Mesendoderm (in vitro differentiated cells): ENCODE data around the gene PASK.

Experiments used
- DNase-seq: peaks from one replicate; pipeline ENCODE4 v3.0.0; 2013
- H2AK5ac ChIP-seq: 2 replicates; pipeline ENCODE4 v1.6.1; 2013; ENCODE audit warnings: low read length, inconsistent platforms
- H2BK120ac ChIP-seq: 2 replicates; pipeline ENCODE4 v1.6.1; 2013; ENCODE audit warnings: low read depth, mild to moderate bottlenecking, low read length, moderate library complexity, mixed read lengths
- H2BK15ac ChIP-seq: replicated peaks from 2 replicates; pipeline ENCODE4 v1.6.1; 2013; ENCODE audit warnings: low read depth, mild to moderate bottlenecking, moderate library complexity
- H2BK5ac ChIP-seq: 2 replicates; pipeline ENCODE4 v1.6.1; 2013; ENCODE audit warnings: low read length, inconsistent platforms
- H3K18ac ChIP-seq: 2 replicates; pipeline ENCODE4 v1.6.1; 2013; ENCODE audit warnings: mild to moderate bottlenecking, low read length, mixed read lengths
- H3K23ac ChIP-seq: one replicate; pipeline ENCODE4 v1.6.1; 2013; ENCODE audit warnings: low read length
- H3K27ac ChIP-seq: 2 replicates; pipeline ENCODE4 v1.5.1; 2013; ENCODE audit warnings: low read depth, mild to moderate bottlenecking, inconsistent platforms, low read length, moderate library complexity
- H3K27me3 ChIP-seq: 2 replicates; pipeline ENCODE4 v1.6.1; 2013; ENCODE audit warnings: low read length, control low read depth, mild to moderate bottlenecking, inconsistent platforms; ENCODE audit not compliant: insufficient read depth, poor library complexity
- H3K36me3 ChIP-seq: 2 replicates; pipeline ENCODE4 v1.6.1; 2013; ENCODE audit warnings: low read length, inconsistent platforms; ENCODE audit not compliant: control insufficient read depth, insufficient read depth
- H3K4ac ChIP-seq: one replicate; pipeline ENCODE4 v1.6.1; 2013; ENCODE audit warnings: low read depth, mild to moderate bottlenecking, low read length, moderate library complexity
- H3K4me1 ChIP-seq: 2 replicates; pipeline ENCODE4 v1.6.1; 2013; ENCODE audit warnings: low read depth, low read length, inconsistent platforms; ENCODE audit not compliant: control insufficient read depth
- H3K4me2 ChIP-seq: 2 replicates; pipeline ENCODE4 v1.6.1; 2013; ENCODE audit warnings: low read length
- H3K4me3 ChIP-seq: 2 replicates; pipeline ENCODE4 v1.5.1; 2013; ENCODE audit warnings: mild to moderate bottlenecking, low read length
- H3K56ac ChIP-seq: one replicate; pipeline ENCODE4 v1.6.1; 2013; ENCODE audit warnings: low read length
- H3K79me1 ChIP-seq: 2 replicates; pipeline ENCODE4 v1.6.1; 2013; ENCODE audit warnings: low read length, inconsistent platforms
- H3K79me2 ChIP-seq: 2 replicates; pipeline ENCODE4 v1.6.1; 2013; ENCODE audit warnings: mild to moderate bottlenecking, low read length; ENCODE audit not compliant: control insufficient read depth, insufficient read depth
- H3K9ac ChIP-seq: 2 replicates; pipeline ENCODE4 v1.6.1; 2013; ENCODE audit warnings: low read length, inconsistent platforms
- H4K5ac ChIP-seq: one replicate; pipeline ENCODE4 v1.6.1; 2013; ENCODE audit warnings: low read length
- H4K8ac ChIP-seq: one replicate; pipeline ENCODE4 v1.6.1; 2013; ENCODE audit warnings: low read depth, mild to moderate bottlenecking, control low read depth, low read length, moderate library complexity
- WGBS: extraction: QIAGEN DNeasy Blood & Tissue Kit; methylation state at CpG from one replicate; pipeline ENCODE4 v1.1.7; 2013; ENCODE audit warnings: low lambda C conversion rate, missing lambda C conversion rate; ENCODE audit not compliant: insufficient coverage; ENCODE audit errors: extremely low coverage; 5-methylcytosine and 5-hydroxymethylcytosine counted together

PASK gene

DNA sequence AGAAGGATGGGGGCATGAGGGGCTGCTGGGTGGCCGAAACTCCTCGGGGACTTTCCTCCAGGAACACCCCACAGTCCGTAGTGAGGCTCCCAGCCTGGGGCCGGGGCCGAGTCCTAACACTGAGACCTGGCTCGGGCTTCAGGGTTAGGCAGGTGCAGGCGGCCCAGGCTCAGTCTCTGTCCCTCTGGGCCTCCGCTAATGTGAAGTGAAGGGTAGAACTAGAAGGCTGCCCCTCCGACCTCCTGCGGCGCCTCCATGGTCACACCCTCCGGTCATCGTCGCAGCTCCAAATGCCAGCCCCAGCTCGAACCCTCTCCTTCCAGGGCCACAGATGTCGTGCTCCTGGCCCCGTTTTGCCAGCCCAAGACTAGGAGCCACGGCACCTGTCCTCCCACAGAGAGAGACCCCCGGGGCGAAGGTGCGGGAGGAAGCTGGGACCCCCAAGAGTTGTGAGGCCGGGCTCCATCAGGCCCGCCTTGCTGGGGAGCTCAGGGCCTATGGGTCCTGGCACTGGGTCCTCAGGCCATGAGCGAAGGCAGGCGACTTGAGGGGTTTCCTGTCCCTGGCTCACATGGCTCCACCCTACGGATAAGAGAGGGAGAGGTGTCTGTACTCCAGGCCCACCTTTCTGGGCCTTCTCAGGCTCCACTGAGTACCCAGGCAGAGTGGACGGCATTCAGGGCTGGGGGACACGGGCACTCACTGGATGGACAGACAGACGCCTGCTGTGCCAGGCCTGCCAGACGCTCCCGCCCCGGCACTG is 40.0 kb upstream of the PASK start:
- Histone ChIP-seq H3K56ac (no peak overlapping the region), H3K4ac (no peak overlapping the region), H4K8ac (no peak overlapping the region), H2BK15ac (no peak overlapping the region), H3K27ac (no peak overlapping the region), H3K4me2 (no peak overlapping the region), H3K79me2 (no peaks in the 10 kb centered on the region), H3K36me3 (no peaks in the 10 kb centered on the region), H3K4me1 (peaks cover 3% of the 10 kb centered on the region), H3K79me1 (no peaks in the 10 kb centered on the region), H3K27me3 (no peaks in the 10 kb centered on the region), H3K9ac (no peak overlapping the region), H2BK120ac (no peak overlapping the region), H3K18ac (no peak overlapping the region), H3K23ac (no peak overlapping the region), H3K4me3 (no peak overlapping the region), H2AK5ac (no peak overlapping the region), H4K5ac (no peak overlapping the region), H2BK5ac (no peak overlapping the region)
- no CpG with 5 or more reads among the region's 32 CpGs for WGBS
- DNase-seq, result no peak

DNA sequence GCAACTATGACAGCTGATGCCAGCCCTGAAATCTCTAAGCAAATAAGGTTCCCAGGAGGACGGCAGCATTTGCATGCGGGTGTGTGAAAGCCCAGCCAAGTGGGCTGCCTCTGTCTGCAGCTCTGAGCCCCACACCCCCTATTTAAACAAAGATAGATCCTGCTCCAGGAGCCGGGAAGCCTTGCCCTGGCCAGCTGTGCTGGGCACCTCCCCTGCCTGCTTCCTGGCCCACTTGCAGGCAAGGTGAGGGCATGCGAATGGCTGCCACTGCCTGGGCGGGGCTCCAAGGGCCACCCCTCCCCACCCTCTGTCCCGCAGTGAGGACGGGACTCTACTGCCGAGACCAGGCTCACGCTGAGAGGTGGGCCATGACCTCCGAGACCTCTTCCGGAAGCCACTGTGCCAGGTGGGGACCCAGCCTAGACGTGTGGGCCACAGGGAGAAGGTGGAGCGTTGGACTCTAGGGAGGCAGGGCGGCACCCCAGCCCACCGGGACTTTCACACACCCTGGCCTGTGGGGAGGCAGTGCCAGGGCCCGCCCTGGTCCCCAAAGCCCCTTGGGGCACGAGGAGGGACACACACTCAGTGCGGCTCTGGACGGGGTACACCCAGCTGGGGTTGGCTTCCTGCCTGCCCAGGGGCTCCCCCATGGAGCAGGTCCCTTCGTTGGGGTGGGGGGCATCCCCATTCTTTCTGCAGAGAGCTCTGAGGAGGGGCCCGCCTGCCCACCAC is 39.3 kb upstream of the PASK start, which contains the start of gene ANO7:
Gene ANO7 (plus strand): TSS at position 317 of the 732 bp plus-strand sequence. CDS start 1,387 bp downstream, outside the sequence.
- H3K4me3 ChIP-seq, result no peak within 1 kb of the TSS
- H3K56ac ChIP-seq, result peak within 1 kb of the TSS; percentile 50
- H3K9ac ChIP-seq, result no peak within 1 kb of the TSS
- no CpG with 5 or more reads among the region's 21 CpGs for WGBS
- H3K79me1 ChIP-seq, result no peaks in the 10 kb centered on the region
- H2BK5ac ChIP-seq, result no peak within 1 kb of the TSS
- DNase-seq, result no peak
- no peaks in the 10 kb centered on the region for H3K36me3 ChIP-seq
- no peaks in the 10 kb centered on the region for H3K79me2 ChIP-seq
- no peak within 1 kb of the TSS for H2AK5ac ChIP-seq
- H3K4ac ChIP-seq, result no peak within 1 kb of the TSS
- no peak within 1 kb of the TSS for H2BK120ac ChIP-seq
- H3K18ac ChIP-seq, result no peak within 1 kb of the TSS
- H3K4me2 ChIP-seq, result no peak within 1 kb of the TSS
- H4K5ac ChIP-seq, result no peak within 1 kb of the TSS
- H3K27ac ChIP-seq, result no peak within 1 kb of the TSS
- no peaks in the 10 kb centered on the region for H3K27me3 ChIP-seq
- no peak within 1 kb of the TSS for H4K8ac ChIP-seq
- peaks cover 3% of the 10 kb centered on the region for H3K4me1 ChIP-seq
- no peak within 1 kb of the TSS for H3K23ac ChIP-seq
- H2BK15ac ChIP-seq, result no peak within 1 kb of the TSS

DNA sequence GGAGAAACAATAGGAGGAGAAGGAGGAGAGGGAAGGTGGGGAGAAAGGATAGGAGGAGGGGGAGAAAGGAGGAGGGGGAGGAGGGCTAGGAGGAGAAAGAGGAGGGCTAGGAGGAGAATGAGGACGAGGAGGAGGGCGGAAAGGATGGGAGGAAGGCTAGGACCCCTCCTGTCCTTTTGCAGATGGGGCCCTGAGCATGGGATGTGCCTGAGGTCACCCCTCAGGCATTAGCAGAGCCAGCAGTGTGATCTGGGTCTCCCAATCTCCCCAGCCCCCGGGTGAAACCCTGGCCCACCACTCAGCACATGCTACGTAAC is 38.6 kb upstream of the PASK start:
- WGBS, result no CpG with 5 or more reads among the region's 4 CpGs
- Histone ChIP-seq H3K4me2 (no peak overlapping the region), H2BK120ac (no peak overlapping the region), H2AK5ac (no peak overlapping the region), H3K4me3 (no peak overlapping the region), H3K4me1 (peaks cover 3% of the 10 kb centered on the region), H3K56ac (no peak overlapping the region), H3K4ac (no peak overlapping the region), H3K27ac (no peak overlapping the region), H3K36me3 (no peaks in the 10 kb centered on the region), H3K79me2 (no peaks in the 10 kb centered on the region), H3K27me3 (no peaks in the 10 kb centered on the region), H3K18ac (no peak overlapping the region), H4K5ac (no peak overlapping the region), H3K79me1 (no peaks in the 10 kb centered on the region), H4K8ac (no peak overlapping the region), H2BK5ac (no peak overlapping the region), H2BK15ac (no peak overlapping the region), H3K23ac (no peak overlapping the region), H3K9ac (no peak overlapping the region)
- DNase-seq, result no peak

DNA sequence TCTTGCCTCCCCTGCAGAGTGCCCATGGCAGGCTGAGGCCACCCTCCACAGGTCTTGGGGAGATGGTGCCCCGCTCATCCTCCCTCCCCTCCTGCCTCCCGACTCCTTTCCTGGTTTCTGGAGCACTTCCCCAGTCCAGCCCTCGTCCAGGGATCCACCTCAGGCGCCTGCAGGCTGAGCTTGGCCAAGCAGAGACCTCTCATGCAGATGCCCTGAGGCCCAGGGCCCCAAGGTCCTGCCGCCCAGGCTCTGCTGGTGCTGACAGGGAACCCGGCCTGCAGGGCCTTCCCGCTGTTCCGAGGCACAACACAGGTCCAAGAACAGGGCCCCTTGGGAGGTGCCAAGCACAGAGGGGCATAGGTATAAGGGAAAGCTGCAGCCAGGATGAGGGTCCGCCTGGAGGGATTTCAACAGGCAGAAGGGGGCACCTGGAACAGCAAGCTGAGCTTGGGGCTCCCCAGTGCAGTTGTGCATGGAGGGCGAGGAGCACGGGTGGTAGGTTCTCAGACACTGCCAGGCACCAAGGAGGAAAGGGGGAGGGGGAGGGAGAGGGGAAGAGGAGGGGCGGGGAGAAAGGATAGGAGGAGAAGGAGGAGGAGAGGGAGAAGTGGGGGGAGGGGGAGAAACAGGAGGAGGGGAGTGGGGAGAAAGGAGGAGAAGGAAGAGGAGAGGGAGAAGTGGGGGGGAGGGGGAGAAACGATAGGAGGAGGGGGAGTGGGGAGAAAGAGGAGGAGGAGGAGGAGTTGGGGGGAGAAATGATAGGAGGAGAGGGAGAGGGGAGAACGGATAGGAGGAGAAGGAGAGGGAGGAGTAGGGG is 38.0 kb upstream of the PASK start:
- peak; percentile 34 for DNase-seq
- Histone ChIP-seq H3K4me3 (no peak overlapping the region), H2BK15ac (no peak overlapping the region), H3K27me3 (no peaks in the 10 kb centered on the region), H3K9ac (no peak overlapping the region), H2AK5ac (no peak overlapping the region), H3K23ac (no peak overlapping the region), H2BK5ac (no peak overlapping the region), H3K18ac (no peak overlapping the region), H3K4ac (no peak overlapping the region), H3K36me3 (no peaks in the 10 kb centered on the region), H3K4me1 (peaks cover 3% of the 10 kb centered on the region), H3K4me2 (no peak overlapping the region), H3K79me2 (no peaks in the 10 kb centered on the region), H3K79me1 (no peaks in the 10 kb centered on the region), H4K5ac (no peak overlapping the region), H4K8ac (no peak overlapping the region), H3K56ac (no peak overlapping the region), H2BK120ac (no peak overlapping the region), H3K27ac (no peak overlapping the region)
- 100% methylated on average over 2 of the region's 14 CpGs for WGBS

DNA sequence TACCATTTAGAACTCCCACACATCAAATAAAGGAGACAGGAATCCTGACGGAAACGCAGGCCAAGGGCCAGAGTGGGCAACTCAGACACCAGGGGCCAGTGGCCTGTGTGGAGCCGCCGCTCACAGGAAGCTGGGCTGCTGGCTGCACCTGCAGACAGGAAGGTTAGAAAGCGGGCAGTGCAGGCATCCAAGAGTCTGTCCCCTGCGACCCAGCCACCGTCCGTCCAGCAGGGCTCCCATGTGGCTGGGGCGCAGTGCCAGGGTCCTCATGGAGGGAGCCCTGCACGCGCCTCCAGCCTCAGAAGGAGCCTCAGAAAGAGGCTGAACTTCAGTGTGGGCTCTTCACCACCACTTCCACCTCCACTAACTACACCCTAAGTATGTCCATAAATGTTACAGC is 36.7 kb upstream of the PASK start:
- Histone ChIP-seq H2BK15ac (no peak overlapping the region), H3K36me3 (no peaks in the 10 kb centered on the region), H2BK120ac (no peak overlapping the region), H3K23ac (no peak overlapping the region), H3K27ac (no peak overlapping the region), H3K56ac (no peak overlapping the region), H4K8ac (no peak overlapping the region), H3K4me1 (peaks cover 3% of the 10 kb centered on the region), H2BK5ac (no peak overlapping the region), H3K27me3 (no peaks in the 10 kb centered on the region), H3K4me2 (no peak overlapping the region), H2AK5ac (no peak overlapping the region), H3K9ac (no peak overlapping the region), H3K18ac (no peak overlapping the region), H3K4me3 (no peak overlapping the region), H3K79me2 (no peaks in the 10 kb centered on the region), H4K5ac (no peak overlapping the region), H3K79me1 (no peaks in the 10 kb centered on the region), H3K4ac (no peak overlapping the region)
- no peak for DNase-seq
- no CpG with 5 or more reads among the region's 11 CpGs for WGBS
